ENCODE results near the gene RNF212.

RNF212 gene

DNA sequence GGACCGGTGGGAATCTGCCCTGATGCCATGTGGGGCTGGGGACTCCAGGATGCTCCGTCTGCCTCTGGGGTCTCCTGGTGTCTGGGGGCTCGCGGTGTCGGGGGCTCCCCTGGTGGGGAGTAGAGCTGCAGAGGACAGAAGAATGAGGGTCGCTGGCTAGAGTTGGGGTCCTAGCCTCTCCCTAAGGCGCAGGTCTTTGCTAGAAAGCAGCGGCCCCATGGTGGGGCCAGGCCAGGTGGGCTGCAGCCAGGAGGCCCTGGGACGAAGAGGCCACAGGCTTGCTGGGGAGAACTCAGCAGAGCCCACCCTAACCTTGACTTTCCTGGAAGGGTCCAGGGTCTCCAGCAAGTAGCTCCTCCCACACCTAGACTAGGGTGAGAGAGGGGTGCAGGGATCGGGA, 80.5 kb downstream of the RNF212 start:
- no peak overlapping the region for H3K27ac ChIP-seq
- ChIA-PET CTCF (interaction anchor here (0.6 kb wide), 1 partner anchor 25 kb away, joined by 3 read pairs; no protein-coding TSS in a partner anchor), POLR2A (ENCODE audit: low non-redundant PET) (no interaction called here)
- no peak for DNase-seq (ENCODE audit: low spot score)
- TF ChIP-seq, protein P1, sequence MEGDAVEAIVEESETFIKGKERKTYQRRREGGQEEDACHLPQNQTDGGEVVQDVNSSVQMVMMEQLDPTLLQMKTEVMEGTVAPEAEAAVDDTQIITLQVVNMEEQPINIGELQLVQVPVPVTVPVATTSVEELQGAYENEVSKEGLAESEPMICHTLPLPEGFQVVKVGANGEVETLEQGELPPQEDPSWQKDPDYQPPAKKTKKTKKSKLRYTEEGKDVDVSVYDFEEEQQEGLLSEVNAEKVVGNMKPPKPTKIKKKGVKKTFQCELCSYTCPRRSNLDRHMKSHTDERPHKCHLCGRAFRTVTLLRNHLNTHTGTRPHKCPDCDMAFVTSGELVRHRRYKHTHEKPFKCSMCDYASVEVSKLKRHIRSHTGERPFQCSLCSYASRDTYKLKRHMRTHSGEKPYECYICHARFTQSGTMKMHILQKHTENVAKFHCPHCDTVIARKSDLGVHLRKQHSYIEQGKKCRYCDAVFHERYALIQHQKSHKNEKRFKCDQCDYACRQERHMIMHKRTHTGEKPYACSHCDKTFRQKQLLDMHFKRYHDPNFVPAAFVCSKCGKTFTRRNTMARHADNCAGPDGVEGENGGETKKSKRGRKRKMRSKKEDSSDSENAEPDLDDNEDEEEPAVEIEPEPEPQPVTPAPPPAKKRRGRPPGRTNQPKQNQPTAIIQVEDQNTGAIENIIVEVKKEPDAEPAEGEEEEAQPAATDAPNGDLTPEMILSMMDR (conservative IDR thresholded peaks at IDR 0.05; ENCODE audit: low read depth) = 0 out of 2 replicates have a peak, but pooled peaks have one; percentile 9

DNA sequence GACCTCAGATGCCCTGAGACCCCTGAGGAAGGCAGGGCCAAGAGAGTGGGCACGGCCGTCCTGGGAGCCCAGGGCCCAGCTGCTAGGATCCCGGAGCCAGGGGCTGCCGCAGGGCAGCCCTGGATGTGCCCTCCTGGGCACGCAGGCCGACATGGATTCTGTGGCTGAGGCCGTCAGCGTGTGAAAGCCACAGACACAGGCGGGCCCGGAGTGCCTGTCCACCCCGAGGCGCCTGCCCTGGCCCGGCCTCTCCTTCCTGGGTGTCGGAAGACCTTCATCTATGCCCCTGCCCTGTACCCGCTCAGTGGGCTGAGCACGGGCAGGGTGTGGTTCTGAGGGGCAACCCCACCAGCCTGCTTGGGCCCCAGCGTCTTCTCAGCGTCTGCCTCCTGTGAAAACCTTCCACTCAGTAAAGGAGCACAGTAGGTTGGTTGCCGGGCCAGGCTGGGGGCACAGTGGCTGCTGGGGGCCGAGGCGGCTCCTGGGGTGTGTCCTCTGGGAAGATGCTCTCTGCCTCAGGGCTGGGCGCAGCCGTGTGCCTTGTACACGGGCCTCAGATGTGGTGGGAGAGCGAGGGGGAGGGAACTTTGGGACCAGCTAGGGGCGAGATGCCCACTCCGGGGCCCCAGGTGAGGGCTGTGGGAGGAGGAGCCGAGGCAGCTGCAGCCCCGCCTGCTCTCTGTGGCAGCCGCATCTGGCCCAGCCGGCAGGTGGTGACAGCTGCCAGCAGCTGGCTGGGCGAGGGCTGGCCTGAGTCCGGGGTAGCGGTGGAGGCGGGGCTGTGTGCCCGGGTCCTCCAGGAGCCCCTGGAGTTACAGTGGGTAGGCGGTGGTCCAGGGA, 81.2 kb downstream of the RNF212 start:
- POLR2A ChIA-PET (ENCODE audit: low non-redundant PET) = no interaction called here
- CTCF ChIA-PET = interaction anchor here (0.6 to 0.7 kb wide), 3 partner anchors 26 to 429 kb away, joined by 3 to 4 read pairs (median 4); no protein-coding TSS in a partner anchor
- H3K27ac ChIP-seq = no peak overlapping the region
- TF ChIP-seq, protein P1 (conservative IDR thresholded peaks at IDR 0.05; ENCODE audit: low read depth) = peak; percentile 52
- no peak for DNase-seq (ENCODE audit: low spot score)

DNA sequence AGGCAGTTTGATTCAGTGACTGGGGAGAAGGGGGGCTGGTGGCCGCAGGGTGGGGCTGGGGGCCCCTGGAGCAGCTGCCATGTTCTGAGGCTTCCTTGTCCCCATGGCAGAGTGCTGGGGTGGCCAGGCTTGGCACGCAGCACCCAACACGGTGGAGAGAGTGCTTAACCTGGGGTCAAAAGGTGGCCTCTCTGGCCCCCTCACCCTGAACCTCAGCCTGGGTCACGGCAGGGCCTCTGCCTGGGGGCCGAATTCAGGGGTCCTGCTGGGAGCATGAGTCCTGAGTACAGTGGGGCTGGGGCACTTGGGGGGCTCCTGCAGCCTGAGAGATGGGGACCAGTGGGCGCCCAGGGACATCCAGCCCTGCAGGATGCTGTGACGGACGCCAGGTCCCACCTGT, 82.0 kb downstream of the RNF212 start:
- TF ChIP-seq, protein P1 (conservative IDR thresholded peaks at IDR 0.05; ENCODE audit: low read depth) = no peak
- no peak for DNase-seq (ENCODE audit: low spot score)
- POLR2A ChIA-PET (ENCODE audit: low non-redundant PET) = no interaction called here
- no peak overlapping the region for H3K27ac ChIP-seq
- CTCF ChIA-PET = no interaction called here

DNA sequence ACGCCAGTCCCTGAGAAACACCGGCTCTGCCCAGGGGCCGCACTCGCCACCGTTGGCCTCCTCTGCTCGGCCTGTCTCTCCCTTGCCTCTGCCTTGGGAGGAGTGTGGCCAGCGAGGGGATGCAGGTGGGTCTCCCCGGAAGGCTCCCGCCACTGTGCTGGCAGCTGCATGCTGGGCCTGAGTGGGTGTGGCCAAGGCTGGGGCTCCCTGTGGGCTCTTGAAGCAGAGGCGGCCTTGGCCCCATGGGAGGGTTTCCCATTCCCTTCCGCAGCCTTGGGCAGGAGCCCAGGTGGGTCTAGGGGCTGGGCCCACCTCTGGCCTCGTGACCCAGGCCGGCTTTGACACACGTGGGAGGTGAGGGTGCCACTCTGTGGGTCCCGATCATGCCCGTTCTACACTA, 82.8 kb downstream of the RNF212 start:
- ChIA-PET POLR2A (ENCODE audit: low non-redundant PET) (no interaction called here), CTCF (no interaction called here)
- DNase-seq (ENCODE audit: low spot score) = no peak
- no peak overlapping the region for H3K27ac ChIP-seq
- TF ChIP-seq, protein P1 (conservative IDR thresholded peaks at IDR 0.05; ENCODE audit: low read depth) = no peak

DNA sequence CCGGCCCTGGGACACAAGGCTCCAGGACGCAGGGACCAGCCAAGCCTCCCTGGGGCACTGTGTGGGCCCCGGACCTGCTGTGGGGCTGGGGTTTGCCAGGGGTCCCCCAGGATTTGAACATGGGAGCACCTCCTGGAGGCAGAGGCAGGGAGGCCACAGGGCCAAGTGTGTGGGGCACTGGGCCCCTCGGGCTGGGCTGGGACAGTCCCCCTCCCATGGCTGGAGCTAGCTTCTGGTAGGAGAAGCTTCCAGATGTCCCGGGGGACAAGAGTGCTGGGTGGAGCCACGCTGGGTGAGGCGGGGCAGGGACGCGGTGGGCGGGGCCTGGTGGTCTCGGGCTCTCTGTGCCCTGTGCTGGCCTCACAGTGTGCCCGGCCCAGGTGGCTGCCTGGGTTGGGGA, 83.3 kb downstream of the RNF212 start:
- CTCF ChIA-PET = no interaction called here
- POLR2A ChIA-PET (ENCODE audit: low non-redundant PET) = no interaction called here
- DNase-seq (ENCODE audit: low spot score) = no peak
- TF ChIP-seq, protein P1 (conservative IDR thresholded peaks at IDR 0.05; ENCODE audit: low read depth) = no peak
- H3K27ac ChIP-seq = no peak overlapping the region

DNA sequence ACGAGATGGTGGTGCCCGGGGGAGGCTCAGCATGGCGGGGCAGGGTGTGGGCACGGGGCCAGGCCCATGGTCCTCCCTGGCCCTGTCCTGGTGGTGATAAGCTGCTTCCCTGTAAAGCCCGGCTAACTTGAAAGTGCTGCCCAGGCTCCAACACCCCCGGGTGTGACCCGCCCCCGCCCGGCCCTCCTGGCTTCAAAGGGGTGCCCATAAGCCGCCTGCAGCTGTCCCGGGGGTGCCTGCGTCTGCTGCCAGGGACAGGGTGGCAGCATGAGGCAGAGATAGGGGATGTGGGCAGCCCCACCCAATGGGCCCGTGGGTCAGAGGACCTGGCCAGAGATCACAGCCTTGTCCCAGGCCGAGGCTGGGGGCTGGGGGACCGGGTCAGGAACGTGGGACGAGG, 83.8 kb downstream of the RNF212 start:
- TF ChIP-seq, protein P1 (conservative IDR thresholded peaks at IDR 0.05; ENCODE audit: low read depth) = no peak
- no peak for DNase-seq (ENCODE audit: low spot score)
- ChIA-PET POLR2A (ENCODE audit: low non-redundant PET) (no interaction called here), CTCF (no interaction called here)
- H3K27ac ChIP-seq = no peak overlapping the region
